ENCODE data around the gene ABLIM3.

DNA sequence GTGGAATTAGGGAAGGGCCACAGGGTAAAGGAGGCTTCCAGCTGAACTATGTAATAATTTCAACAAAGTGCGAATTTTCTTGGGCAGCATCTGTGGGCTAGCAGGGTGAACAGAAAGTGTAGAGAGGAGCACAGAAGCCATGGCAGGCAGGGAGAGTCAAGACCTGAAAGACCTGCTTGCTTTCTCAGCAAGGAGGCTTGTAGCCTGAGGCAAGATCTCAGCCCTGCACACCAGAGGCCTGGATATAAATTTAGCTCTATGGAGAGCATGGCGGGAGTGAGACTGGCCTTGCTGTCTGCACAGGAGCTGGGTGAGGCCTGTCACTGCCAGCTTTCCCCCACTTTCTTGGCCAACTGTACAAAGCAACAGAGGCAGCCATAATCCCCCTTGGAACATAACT lies 46.3 kb upstream of the ABLIM3 start:
- TF ChIP-seq, protein P1, sequence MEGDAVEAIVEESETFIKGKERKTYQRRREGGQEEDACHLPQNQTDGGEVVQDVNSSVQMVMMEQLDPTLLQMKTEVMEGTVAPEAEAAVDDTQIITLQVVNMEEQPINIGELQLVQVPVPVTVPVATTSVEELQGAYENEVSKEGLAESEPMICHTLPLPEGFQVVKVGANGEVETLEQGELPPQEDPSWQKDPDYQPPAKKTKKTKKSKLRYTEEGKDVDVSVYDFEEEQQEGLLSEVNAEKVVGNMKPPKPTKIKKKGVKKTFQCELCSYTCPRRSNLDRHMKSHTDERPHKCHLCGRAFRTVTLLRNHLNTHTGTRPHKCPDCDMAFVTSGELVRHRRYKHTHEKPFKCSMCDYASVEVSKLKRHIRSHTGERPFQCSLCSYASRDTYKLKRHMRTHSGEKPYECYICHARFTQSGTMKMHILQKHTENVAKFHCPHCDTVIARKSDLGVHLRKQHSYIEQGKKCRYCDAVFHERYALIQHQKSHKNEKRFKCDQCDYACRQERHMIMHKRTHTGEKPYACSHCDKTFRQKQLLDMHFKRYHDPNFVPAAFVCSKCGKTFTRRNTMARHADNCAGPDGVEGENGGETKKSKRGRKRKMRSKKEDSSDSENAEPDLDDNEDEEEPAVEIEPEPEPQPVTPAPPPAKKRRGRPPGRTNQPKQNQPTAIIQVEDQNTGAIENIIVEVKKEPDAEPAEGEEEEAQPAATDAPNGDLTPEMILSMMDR (IDR thresholded peaks at IDR 0.05; ENCODE audit: low read length): no peak
- no peak for TF ChIP-seq EZH2 (optimal IDR thresholded peaks at IDR 0.05; ENCODE audit: low read depth, low read length)
- no peak for TF ChIP-seq EZH2phosphoT487 (IDR thresholded peaks at IDR 0.05; ENCODE audit: low read length)

Data from MM.1S (cell line).